HEK293 (cell line): ENCODE results near the gene THBS2.

Experiments used
- CTCF ChIA-PET: fragments of 350-600 bp; formaldehyde crosslinking; extraction: SDS; loops from one replicate; lab custom pipeline; 2021; ENCODE audit warnings: antibody characterized with exemption; lab: Yijun Ruan, JAX
- POLR2A ChIA-PET: fragments of 300-600 bp; formaldehyde crosslinking; extraction: SDS; loops from one replicate; lab custom pipeline; 2020; ENCODE audit warnings: antibody characterized with exemption, inconsistent platforms; lab: Yijun Ruan, JAX
- H3K27ac ChIP-seq: fragments of 200-500 bp; sonication (Bioruptor generic); 2 replicates; pipeline ENCODE4 v1.5.1; 2014; ENCODE audit warnings: low read depth, low read length, control low read depth, inconsistent platforms; ENCODE audit errors: extremely low read depth
- H3K36me3 ChIP-seq, 2 experiments: fragments of 200-500 bp in 1 of 2; sonication (Bioruptor generic) in 1 of 2; 1 replicate in 1 of 2; 2 replicates in 1 of 2; pipeline ENCODE4 v1.5.1; 2014 to 2017; ENCODE audit warnings: inconsistent platforms in 2 of 2, low read length in 2 of 2; ENCODE audit not compliant: control insufficient read depth in 2 of 2, insufficient read depth in 1 of 2
- H3K4me1 ChIP-seq: fragments of 200-500 bp; sonication (Bioruptor generic); 2 replicates; pipeline ENCODE4 v1.5.1; 2014; ENCODE audit warnings: mild to moderate bottlenecking, low read length, inconsistent platforms; ENCODE audit not compliant: control insufficient read depth, insufficient read depth
- H3K4me3 ChIP-seq: 2 replicates; pipeline ENCODE4 v1.5.1; 2011; ENCODE audit warnings: low read depth, mild to moderate bottlenecking, control low read depth, low read length, moderate library complexity
- H3K9me3 ChIP-seq: fragments of 200-500 bp; sonication (Bioruptor generic); 2 replicates; pipeline ENCODE4 v1.5.1; 2014; ENCODE audit warnings: low read depth, low read length, inconsistent platforms; ENCODE audit not compliant: control insufficient read depth, insufficient read depth
- KLF10 ChIP-seq: fragments of 450-650 bp; IDR thresholded peaks from 2 replicates; pipeline ENCODE4 v1.5.1; 2018; ENCODE audit warnings: missing biosample characterization, mild to moderate bottlenecking, missing genetic modification characterization
- KLF8 ChIP-seq: fragments of 450-650 bp; formaldehyde crosslinking; IDR thresholded peaks from 2 replicates; pipeline ENCODE4 v1.5.1; 2016; ENCODE audit warnings: missing biosample characterization, missing genetic modification characterization
- MYNN ChIP-seq: fragments of 450-650 bp; formaldehyde crosslinking; IDR thresholded peaks from 2 replicates; pipeline ENCODE4 v1.5.1; 2016; ENCODE audit warnings: missing biosample characterization, missing genetic modification characterization, borderline replicate concordance
- SCRT1 ChIP-seq: fragments of 450-650 bp; formaldehyde crosslinking; IDR thresholded peaks from 2 replicates; pipeline ENCODE4 v1.5.1; 2016; ENCODE audit warnings: missing biosample characterization, missing genetic modification characterization, borderline replicate concordance
- SCRT2 ChIP-seq: fragments of 450-650 bp; formaldehyde crosslinking; IDR thresholded peaks from 2 replicates; pipeline ENCODE4 v1.5.1; 2016; ENCODE audit warnings: missing biosample characterization, missing genetic modification characterization
- SETDB1 ChIP-seq: IDR thresholded peaks from one replicate; pipeline ENCODE4 v1.6.1; 2017; ENCODE audit warnings: mild to moderate bottlenecking, low read length, moderate library complexity, mixed read lengths; ENCODE audit not compliant: insufficient read length
- ZBTB1 ChIP-seq: fragments of 450-650 bp; formaldehyde crosslinking; IDR thresholded peaks from 2 replicates; pipeline ENCODE4 v1.5.1; 2016; ENCODE audit warnings: missing biosample characterization, missing genetic modification characterization
- ZBTB17 ChIP-seq: fragments of 450-650 bp; formaldehyde crosslinking; IDR thresholded peaks from 2 replicates; pipeline ENCODE4 v1.5.1; 2016; ENCODE audit warnings: missing biosample characterization, missing genetic modification characterization
- ZBTB48 ChIP-seq: fragments of 450-650 bp; formaldehyde crosslinking; IDR thresholded peaks from 2 replicates; pipeline ENCODE4 v1.5.1; 2016; ENCODE audit warnings: missing biosample characterization, missing genetic modification characterization
- ZFHX2 ChIP-seq: fragments of 450-650 bp; formaldehyde crosslinking; conservative IDR thresholded peaks from 2 replicates; pipeline ENCODE4 v1.5.1; 2016; ENCODE audit warnings: missing biosample characterization, missing genetic modification characterization
- ZIC2 ChIP-seq: fragments of 450-650 bp; formaldehyde crosslinking; IDR thresholded peaks from 2 replicates; pipeline ENCODE4 v1.5.1; 2016; ENCODE audit warnings: missing biosample characterization, missing genetic modification characterization
- ZNF223 ChIP-seq: fragments of 450-650 bp; formaldehyde crosslinking; IDR thresholded peaks from 2 replicates; pipeline ENCODE4 v1.5.1; 2016; ENCODE audit warnings: missing biosample characterization, missing genetic modification characterization
- ZNF248 ChIP-seq: fragments of 450-650 bp; formaldehyde crosslinking; IDR thresholded peaks from 2 replicates; pipeline ENCODE4 v1.5.1; 2017; ENCODE audit warnings: missing biosample characterization, missing genetic modification characterization
- ZNF302 ChIP-seq: fragments of 450-650 bp; formaldehyde crosslinking; IDR thresholded peaks from 2 replicates; pipeline ENCODE4 v1.5.1; 2016; ENCODE audit warnings: missing biosample characterization, missing genetic modification characterization, low read depth
- ZNF555 ChIP-seq: fragments of 450-650 bp; formaldehyde crosslinking; conservative IDR thresholded peaks from 2 replicates; pipeline ENCODE4 v1.5.1; 2017; ENCODE audit warnings: missing biosample characterization, mild to moderate bottlenecking, missing genetic modification characterization, inconsistent platforms
- ZNF843 ChIP-seq: fragments of 450-650 bp; formaldehyde crosslinking; IDR thresholded peaks from 2 replicates; pipeline ENCODE4 v1.5.1; 2016; ENCODE audit warnings: missing biosample characterization, missing genetic modification characterization
- TF ChIP-seq, protein P1 (sequence below): IDR thresholded peaks from 2 replicates; pipeline ENCODE4 v1.6.1; 2011; ENCODE audit warnings: mild to moderate bottlenecking, low read depth, low read length, borderline replicate concordance
- TF ChIP-seq, protein P2 (sequence below): fragments of 450-650 bp; formaldehyde crosslinking; IDR thresholded peaks from 2 replicates; pipeline ENCODE4 v1.5.1; 2017; ENCODE audit warnings: missing biosample characterization, missing genetic modification characterization
- TF ChIP-seq, protein P3 (sequence below): fragments of 450-650 bp; formaldehyde crosslinking; optimal IDR thresholded peaks from 2 replicates; pipeline ENCODE3; 2016; ENCODE audit warnings: missing biosample characterization, mild to moderate bottlenecking, missing genetic modification characterization
- TF ChIP-seq, protein P4 (sequence below): fragments of 450-650 bp; formaldehyde crosslinking; IDR thresholded peaks from 2 replicates; pipeline ENCODE4 v1.5.1; 2017; ENCODE audit warnings: missing biosample characterization, missing genetic modification characterization
- TF ChIP-seq, protein P5 (sequence below): fragments of 450-650 bp; formaldehyde crosslinking; IDR thresholded peaks from 2 replicates; pipeline ENCODE4 v1.5.1; 2016; ENCODE audit warnings: missing biosample characterization, missing genetic modification characterization

THBS2 gene

DNA sequence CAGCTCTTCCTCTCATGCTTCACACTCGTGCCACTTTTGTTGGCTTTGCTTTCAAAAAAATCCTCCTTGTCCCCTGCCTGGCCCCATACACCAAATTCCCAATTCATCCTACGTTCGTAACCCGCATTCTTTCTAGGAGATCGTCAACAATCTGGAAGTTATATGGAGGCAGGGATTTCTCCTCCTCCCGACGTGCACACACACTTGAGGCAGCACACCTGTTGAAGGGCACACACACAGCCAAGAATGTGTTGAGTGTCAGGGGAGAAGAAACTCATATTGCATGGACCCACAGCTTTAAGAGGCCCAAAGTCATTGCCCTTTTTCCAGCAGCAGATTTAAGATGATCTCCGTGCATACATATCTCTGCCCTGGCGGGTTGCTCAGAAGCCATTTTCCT is 28.9 kb downstream of the THBS2 start:
- Histone ChIP-seq H3K36me3 (no peaks in the 10 kb centered on the region), H3K4me1 (no peaks in the 10 kb centered on the region), H3K27ac (no peak overlapping the region), H3K9me3 (no peaks in the 10 kb centered on the region), H3K4me3 (no peak overlapping the region)
- ChIA-PET POLR2A (no interaction called here), CTCF (interaction anchor here (0.6 kb wide), 1 partner anchor 1306 kb away, joined by 3 read pairs; no protein-coding TSS in a partner anchor)
- TF ChIP-seq SCRT2 (tag by site-specific recombination) (peak; percentile 41; the same call in 1 of the 2 replicates), KLF8 (tag by site-specific recombination) (no peak)

DNA sequence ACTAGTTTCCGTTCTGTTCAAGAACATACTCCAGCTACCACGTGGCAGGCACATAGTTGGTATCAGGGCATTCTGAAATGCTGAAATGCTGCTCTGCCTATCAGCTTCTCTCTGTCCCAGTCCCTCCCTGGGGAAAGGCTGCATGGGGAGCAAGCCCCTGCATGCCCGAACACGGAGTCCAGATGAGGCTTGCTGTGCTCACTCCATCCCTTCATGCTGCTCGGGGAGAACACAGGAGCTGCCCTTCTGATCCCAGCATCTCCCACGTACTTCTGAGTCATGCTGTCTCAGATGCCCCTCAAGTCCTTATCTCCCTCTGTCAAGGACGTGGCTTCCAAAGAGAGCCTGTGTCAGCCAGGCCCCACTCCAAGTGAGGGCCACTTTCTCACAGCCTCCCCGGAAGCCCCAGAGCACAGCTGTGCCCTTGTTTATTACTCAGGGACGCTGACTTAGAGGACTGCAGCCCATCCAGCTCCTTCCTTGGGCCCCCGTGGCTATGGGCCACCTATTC is 29.4 kb downstream of the THBS2 start:
- H3K4me3 ChIP-seq: no peak overlapping the region
- no peaks in the 10 kb centered on the region for H3K36me3 ChIP-seq
- ChIA-PET CTCF (interaction anchor here (0.6 kb wide), 1 partner anchor 1306 kb away, joined by 3 read pairs; no protein-coding TSS in a partner anchor), POLR2A (no interaction called here)
- no peaks in the 10 kb centered on the region for H3K9me3 ChIP-seq
- H3K4me1 ChIP-seq: no peaks in the 10 kb centered on the region
- TF ChIP-seq, protein P1, sequence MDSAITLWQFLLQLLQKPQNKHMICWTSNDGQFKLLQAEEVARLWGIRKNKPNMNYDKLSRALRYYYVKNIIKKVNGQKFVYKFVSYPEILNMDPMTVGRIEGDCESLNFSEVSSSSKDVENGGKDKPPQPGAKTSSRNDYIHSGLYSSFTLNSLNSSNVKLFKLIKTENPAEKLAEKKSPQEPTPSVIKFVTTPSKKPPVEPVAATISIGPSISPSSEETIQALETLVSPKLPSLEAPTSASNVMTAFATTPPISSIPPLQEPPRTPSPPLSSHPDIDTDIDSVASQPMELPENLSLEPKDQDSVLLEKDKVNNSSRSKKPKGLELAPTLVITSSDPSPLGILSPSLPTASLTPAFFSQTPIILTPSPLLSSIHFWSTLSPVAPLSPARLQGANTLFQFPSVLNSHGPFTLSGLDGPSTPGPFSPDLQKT: no peak
- TF ChIP-seq, protein P2, sequence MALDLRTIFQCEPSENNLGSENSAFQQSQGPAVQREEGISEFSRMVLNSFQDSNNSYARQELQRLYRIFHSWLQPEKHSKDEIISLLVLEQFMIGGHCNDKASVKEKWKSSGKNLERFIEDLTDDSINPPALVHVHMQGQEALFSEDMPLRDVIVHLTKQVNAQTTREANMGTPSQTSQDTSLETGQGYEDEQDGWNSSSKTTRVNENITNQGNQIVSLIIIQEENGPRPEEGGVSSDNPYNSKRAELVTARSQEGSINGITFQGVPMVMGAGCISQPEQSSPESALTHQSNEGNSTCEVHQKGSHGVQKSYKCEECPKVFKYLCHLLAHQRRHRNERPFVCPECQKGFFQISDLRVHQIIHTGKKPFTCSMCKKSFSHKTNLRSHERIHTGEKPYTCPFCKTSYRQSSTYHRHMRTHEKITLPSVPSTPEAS (tag by site-specific recombination): no peak
- TF ChIP-seq ZBTB1 (tag by site-specific recombination): no peak
- no peak for TF ChIP-seq ZNF223
- TF ChIP-seq, protein P3, sequence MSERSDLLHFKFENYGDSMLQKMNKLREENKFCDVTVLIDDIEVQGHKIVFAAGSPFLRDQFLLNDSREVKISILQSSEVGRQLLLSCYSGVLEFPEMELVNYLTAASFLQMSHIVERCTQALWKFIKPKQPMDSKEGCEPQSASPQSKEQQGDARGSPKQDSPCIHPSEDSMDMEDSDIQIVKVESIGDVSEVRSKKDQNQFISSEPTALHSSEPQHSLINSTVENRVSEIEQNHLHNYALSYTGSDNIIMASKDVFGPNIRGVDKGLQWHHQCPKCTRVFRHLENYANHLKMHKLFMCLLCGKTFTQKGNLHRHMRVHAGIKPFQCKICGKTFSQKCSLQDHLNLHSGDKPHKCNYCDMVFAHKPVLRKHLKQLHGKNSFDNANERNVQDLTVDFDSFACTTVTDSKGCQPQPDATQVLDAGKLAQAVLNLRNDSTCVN (tag by site-specific recombination): no peak
- peak; percentile 58 for TF ChIP-seq SETDB1
- TF ChIP-seq ZBTB48: no peak
- no peak for TF ChIP-seq KLF10 (tag by site-specific recombination)
- TF ChIP-seq, protein P4, sequence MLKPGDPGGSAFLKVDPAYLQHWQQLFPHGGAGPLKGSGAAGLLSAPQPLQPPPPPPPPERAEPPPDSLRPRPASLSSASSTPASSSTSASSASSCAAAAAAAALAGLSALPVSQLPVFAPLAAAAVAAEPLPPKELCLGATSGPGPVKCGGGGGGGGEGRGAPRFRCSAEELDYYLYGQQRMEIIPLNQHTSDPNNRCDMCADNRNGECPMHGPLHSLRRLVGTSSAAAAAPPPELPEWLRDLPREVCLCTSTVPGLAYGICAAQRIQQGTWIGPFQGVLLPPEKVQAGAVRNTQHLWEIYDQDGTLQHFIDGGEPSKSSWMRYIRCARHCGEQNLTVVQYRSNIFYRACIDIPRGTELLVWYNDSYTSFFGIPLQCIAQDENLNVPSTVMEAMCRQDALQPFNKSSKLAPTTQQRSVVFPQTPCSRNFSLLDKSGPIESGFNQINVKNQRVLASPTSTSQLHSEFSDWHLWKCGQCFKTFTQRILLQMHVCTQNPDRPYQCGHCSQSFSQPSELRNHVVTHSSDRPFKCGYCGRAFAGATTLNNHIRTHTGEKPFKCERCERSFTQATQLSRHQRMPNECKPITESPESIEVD (tag by site-specific recombination): no peak
- no peak for TF ChIP-seq ZNF248 (tag by site-specific recombination)
- TF ChIP-seq ZIC2 (tag by site-specific recombination): peak; percentile 72
- TF ChIP-seq ZNF555 (tag by site-specific recombination): no peak
- TF ChIP-seq ZFHX2 (tag by site-specific recombination): 0 out of 2 replicates have a peak, but pooled peaks have one; percentile 6
- no peak for TF ChIP-seq ZNF302
- H3K27ac ChIP-seq: no peak overlapping the region

DNA sequence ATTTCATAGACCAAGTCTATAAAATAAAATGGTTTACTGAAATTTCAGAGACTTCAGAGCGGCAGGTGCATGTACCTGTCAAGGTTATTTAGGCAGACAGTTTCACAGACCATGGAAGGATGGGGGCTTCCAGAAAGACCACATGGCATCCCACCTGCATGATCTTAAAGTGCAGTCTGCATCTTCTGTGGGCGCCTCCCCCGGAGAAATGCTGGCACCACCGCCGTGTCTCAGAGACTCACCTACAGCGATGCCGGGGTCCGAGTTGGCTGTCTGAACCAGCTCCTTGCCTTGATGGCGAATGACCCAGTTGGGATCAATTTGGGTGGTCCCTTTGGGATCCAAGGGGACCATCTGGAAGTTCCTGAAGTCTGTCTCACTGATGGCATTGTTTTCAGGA is 30.6 kb downstream of the THBS2 start:
- CTCF ChIA-PET: interaction anchor here (0.6 kb wide), 1 partner anchor 215 kb away, joined by 3 read pairs; no protein-coding TSS in a partner anchor
- H3K9me3 ChIP-seq: no peaks in the 10 kb centered on the region
- no peaks in the 10 kb centered on the region for H3K36me3 ChIP-seq
- no peak overlapping the region for H3K4me3 ChIP-seq
- no peaks in the 10 kb centered on the region for H3K4me1 ChIP-seq
- no peak overlapping the region for H3K27ac ChIP-seq
- POLR2A ChIA-PET: no interaction called here
- no peak for TF ChIP-seq ZBTB17 (tag by site-specific recombination)
- TF ChIP-seq MYNN (tag by site-specific recombination): no peak
- no peak for TF ChIP-seq SCRT1 (tag by site-specific recombination)
- TF ChIP-seq ZNF843 (tag by site-specific recombination): no peak
- TF ChIP-seq, protein P5, sequence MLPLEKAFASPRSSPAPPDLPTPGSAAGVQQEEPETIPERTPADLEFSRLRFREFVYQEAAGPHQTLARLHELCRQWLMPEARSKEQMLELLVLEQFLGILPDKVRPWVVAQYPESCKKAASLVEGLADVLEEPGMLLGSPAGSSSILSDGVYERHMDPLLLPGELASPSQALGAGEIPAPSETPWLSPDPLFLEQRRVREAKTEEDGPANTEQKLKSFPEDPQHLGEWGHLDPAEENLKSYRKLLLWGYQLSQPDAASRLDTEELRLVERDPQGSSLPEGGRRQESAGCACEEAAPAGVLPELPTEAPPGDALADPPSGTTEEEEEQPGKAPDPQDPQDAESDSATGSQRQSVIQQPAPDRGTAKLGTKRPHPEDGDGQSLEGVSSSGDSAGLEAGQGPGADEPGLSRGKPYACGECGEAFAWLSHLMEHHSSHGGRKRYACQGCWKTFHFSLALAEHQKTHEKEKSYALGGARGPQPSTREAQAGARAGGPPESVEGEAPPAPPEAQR (tag by site-specific recombination): no peak
- TF ChIP-seq, protein P1: no peak
